GM12873 (cell line): ENCODE measurements around the gene FKBP15.

Experiments
- CTCF ChIP-seq: IDR thresholded peaks from 2 replicates; pipeline ENCODE4 v1.5.1; 2012; ENCODE audit warnings: low read depth, mild to moderate bottlenecking, moderate library complexity, low read length, control low read depth; ENCODE audit not compliant: insufficient read depth; ENCODE audit errors: missing control alignments

Gene FKBP15

DNA sequence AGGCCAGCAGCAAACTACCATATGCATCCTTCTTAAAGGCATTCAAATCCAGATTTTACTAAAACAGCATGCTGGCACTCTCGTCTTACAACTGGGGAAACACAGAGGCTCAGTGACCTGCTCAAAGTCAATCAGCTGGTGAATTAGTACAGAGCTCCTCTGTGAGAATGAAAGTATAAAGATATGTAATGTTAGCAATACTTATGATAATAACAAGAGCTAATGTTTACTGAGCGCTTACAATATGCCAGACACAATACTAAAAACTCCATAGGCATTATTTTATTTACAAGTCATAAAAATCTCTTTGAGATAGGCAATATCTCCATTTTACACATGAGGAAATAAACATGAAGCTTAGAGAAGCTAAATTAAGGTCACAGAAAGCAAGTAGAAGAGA is 28.6 kb downstream of the FKBP15 start:
- no peak for TF ChIP-seq CTCF

GRCh38 chr9:113187929-113188595 is 33.0 kb downstream of the FKBP15 start:
- no peak for TF ChIP-seq CTCF

GRCh38 chr9:113186137-113186755 is 34.8 kb downstream of the FKBP15 start:
- TF ChIP-seq CTCF: no peak

GRCh38 chr9:113185271-113185670 is 35.8 kb downstream of the FKBP15 start:
- TF ChIP-seq CTCF: no peak

DNA sequence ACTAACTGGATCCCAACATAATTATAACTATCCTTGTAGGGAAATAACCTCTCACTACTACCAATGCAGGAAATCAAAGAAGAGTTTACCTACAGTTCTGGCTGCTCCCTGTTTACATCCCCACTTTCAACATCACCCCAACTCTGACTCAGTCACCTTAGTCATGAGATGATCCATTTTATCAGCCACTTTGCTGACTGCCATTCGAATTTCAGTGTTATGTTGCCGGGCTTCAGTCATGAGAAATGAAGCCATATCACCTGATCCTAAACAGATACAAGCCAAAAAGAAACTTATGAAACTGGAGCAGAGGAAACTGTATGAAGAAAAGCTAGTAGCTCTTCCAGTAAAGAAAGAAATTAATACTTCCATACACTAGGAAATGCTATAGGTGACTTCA is 36.5 kb downstream of the FKBP15 start:
- TF ChIP-seq CTCF: no peak

DNA sequence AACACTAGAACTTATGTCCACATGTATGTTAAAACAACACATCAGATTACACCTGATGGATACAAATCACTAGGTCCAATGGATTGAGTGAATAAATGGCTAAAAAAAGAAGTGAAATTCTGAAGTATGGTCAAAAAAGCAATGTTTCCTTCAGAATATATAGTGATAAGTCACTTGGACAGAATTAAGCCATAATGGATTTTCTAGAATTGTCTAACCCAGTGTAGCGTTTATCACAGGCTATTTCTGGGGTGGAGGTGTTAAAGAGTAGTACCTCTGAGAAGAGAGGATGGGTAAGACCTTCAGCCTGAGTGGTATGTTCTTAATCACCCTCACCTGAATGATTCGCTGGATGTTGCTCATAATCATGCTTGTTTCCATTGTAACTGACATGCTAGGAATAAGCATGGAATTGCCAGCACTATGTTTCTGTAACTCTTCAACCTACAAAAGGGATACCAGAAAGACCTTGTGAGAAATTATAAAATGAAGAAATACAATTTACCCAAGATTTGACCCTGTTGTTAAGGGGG is 37.1 kb downstream of the FKBP15 start:
- TF ChIP-seq CTCF: no peak

DNA sequence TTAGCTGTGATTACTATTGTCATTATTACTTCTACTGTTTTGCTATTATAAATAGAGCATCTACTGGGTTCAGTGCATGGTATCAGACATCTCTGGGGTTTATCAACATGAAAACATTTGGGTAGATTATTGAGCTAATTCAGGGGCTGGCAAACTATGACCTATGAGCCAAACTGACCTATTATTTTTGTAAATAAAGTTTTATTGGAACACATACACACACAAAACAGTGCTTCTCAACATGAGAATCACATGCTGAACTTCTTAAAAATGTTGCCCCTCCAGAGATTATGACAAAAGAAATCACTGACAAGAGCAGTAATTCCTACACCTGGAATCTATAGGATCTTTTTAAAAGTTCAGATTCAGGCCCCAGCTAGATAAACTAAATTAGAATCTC is 39.9 kb downstream of the FKBP15 start:
- TF ChIP-seq CTCF: no peak
